ENCODE data around the gene SETBP1.

DNA sequence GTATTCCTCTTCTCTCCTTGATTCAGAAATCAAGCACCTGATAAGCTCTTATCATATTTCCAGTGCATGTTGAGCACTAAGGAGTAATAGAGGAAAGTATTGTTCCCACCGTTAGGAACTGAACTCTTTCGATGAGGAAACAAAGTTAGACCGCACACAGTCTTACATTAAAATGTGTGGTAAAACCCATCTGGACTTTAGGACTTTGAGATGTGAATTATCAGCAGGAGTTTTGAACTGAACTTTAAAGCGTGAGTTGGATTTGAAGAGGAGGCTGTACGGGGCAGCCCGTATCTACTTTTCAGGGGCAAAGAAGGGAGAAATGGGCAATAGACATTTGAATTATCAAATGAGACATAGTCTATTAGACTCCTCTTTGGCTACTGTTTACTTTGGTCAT is 134.4 kb downstream of the SETBP1 start:
- TF ChIP-seq, protein P1, sequence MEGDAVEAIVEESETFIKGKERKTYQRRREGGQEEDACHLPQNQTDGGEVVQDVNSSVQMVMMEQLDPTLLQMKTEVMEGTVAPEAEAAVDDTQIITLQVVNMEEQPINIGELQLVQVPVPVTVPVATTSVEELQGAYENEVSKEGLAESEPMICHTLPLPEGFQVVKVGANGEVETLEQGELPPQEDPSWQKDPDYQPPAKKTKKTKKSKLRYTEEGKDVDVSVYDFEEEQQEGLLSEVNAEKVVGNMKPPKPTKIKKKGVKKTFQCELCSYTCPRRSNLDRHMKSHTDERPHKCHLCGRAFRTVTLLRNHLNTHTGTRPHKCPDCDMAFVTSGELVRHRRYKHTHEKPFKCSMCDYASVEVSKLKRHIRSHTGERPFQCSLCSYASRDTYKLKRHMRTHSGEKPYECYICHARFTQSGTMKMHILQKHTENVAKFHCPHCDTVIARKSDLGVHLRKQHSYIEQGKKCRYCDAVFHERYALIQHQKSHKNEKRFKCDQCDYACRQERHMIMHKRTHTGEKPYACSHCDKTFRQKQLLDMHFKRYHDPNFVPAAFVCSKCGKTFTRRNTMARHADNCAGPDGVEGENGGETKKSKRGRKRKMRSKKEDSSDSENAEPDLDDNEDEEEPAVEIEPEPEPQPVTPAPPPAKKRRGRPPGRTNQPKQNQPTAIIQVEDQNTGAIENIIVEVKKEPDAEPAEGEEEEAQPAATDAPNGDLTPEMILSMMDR (IDR thresholded peaks at IDR 0.05): no peak
- TF ChIP-seq POLR2AphosphoS5 (IDR thresholded peaks at IDR 0.05; ENCODE audit: low read depth, low read length) (no peak), SIN3A (IDR thresholded peaks at IDR 0.05; ENCODE audit: borderline replicate concordance, insufficient read depth, low read depth, low read length) (no peak), TCF7L2 (IDR thresholded peaks at IDR 0.05; ENCODE audit: low read depth, low read length) (no peak)
- TF ChIP-seq, protein P2, sequence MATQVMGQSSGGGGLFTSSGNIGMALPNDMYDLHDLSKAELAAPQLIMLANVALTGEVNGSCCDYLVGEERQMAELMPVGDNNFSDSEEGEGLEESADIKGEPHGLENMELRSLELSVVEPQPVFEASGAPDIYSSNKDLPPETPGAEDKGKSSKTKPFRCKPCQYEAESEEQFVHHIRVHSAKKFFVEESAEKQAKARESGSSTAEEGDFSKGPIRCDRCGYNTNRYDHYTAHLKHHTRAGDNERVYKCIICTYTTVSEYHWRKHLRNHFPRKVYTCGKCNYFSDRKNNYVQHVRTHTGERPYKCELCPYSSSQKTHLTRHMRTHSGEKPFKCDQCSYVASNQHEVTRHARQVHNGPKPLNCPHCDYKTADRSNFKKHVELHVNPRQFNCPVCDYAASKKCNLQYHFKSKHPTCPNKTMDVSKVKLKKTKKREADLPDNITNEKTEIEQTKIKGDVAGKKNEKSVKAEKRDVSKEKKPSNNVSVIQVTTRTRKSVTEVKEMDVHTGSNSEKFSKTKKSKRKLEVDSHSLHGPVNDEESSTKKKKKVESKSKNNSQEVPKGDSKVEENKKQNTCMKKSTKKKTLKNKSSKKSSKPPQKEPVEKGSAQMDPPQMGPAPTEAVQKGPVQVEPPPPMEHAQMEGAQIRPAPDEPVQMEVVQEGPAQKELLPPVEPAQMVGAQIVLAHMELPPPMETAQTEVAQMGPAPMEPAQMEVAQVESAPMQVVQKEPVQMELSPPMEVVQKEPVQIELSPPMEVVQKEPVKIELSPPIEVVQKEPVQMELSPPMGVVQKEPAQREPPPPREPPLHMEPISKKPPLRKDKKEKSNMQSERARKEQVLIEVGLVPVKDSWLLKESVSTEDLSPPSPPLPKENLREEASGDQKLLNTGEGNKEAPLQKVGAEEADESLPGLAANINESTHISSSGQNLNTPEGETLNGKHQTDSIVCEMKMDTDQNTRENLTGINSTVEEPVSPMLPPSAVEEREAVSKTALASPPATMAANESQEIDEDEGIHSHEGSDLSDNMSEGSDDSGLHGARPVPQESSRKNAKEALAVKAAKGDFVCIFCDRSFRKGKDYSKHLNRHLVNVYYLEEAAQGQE (IDR thresholded peaks at IDR 0.05; ENCODE audit: insufficient read depth in 1 of 2, low read depth in 2 of 2, low read length in 1 of 2): no peak
